ENCODE results near the gene ZNF281.

The ZNF281 gene

DNA sequence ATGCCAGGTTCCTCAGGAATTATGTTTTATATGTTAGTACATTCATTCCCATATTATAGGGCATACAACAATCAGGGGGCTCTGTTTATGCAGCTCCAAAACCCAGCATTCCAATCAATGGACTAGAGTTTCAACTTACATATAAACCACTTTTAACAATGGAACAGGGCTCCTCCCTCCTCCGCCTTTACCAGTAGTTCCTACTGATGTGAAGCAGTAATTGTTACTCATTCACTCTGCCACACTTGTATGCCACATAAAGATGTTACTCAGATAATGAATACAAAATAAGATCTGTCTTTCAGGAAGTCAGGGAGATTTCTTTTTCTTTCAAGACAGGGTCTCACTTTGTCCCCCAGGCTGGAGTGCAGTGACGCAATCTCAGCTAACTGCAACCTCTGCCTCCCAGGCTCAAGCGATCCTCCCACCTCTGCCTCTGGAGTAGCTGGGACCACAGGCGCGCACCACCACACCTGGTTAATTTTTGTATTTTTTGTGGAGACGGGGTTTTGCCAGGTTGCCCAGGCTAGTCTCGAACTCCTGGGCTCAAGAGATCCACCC, 17.1 kb downstream of the ZNF281 start:
- FAIRE-seq (no peak), DNase-seq (ENCODE audit: insufficient read length, low spot score) (no peak)
- no peak for TF ChIP-seq POLR2A (IDR thresholded peaks at IDR 0.05; ENCODE audit: low read depth, low read length)

DNA sequence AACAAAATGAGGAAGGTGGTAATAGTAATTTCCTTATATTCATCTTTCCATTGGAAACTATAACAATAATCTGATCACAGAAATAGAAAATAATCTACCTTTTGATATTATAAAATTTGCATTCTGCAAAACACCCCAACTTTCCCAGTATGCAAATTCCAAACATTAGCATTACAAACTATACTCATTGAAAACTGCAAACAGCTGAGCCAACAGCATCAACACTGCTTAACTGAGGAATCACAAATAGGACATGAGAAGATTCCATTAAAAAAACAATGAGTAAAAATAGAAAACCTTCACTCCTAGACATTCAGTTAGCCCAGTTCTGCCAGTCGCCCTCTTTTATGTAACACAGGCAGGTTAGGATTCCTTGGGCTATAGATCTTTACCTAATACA, 18.1 kb downstream of the ZNF281 start:
- no peak for FAIRE-seq
- TF ChIP-seq POLR2A (IDR thresholded peaks at IDR 0.05; ENCODE audit: low read depth, low read length) = no peak
- no peak for DNase-seq (ENCODE audit: insufficient read length, low spot score)

DNA sequence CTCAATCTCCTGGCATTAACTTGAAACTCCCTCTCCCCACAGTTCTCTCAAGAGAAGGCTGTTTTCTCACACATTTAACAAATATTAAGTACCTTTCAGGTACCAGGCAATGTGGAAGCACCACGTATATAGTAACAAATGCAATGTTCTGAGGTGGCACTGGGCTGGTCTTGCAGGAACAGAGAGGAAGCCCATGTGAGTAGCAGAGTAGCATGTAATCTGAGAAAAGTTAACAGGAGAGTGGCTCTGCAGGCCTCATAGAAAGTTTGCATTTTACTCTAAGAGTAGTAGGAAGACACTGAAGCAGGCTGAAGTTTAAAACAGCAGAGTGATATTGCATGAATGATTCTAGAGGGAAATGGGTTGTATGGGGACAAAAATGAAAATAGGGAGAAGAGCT, 21.0 kb downstream of the ZNF281 start:
- no peak for FAIRE-seq
- DNase-seq (ENCODE audit: insufficient read length, low spot score) = no peak
- no peak for TF ChIP-seq POLR2A (IDR thresholded peaks at IDR 0.05; ENCODE audit: low read depth, low read length)

DNA sequence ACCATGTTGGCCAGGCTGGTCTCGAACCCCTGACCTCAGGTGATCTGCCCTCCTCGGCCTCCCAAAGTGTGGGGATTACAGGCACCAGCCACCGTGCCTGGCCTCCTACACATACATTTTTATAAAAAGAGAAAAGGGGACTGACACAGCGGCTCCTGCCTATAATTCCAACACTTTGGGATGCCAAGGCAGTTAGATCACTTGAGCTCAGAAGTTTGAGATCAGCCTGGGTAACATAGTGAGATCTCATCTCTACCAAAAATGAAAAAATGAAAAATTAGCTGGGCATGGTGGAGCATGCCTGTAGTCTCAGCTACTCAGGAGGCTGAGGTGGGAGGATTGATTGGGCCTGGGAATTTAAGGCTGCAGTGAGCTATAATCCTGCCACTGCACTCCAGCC, 23.4 kb downstream of the ZNF281 start:
- FAIRE-seq (no peak), DNase-seq (ENCODE audit: insufficient read length, low spot score) (no peak)
- TF ChIP-seq POLR2A (IDR thresholded peaks at IDR 0.05; ENCODE audit: low read depth, low read length) = no peak

DNA sequence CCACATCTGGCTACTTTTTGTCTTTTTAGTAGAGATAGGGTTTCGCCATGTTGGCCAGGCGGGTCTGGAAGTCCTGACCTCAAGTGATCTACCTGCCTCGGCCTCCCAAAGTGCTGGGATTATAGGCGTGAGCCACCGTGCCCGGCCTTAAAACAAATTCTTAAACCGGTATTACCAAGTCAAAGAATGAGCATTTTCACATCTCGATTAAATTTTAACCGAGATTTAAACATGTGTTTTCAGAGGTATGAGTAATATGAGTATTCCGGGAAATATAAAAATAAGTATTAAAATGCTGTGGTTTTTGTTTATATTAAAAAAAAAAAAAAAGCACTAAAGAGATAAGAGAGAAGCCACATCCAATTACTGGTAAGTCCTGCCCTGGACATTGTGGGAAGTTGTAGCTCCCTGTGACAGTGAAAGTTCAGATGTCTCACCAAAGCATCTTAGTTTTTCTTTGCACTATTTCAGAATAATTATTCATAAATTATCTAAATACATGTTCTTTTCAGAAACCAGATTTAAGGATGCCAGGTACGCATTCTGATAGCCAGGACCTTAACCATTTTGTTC, 24.9 kb downstream of the ZNF281 start:
- DNase-seq (ENCODE audit: insufficient read length, low spot score) (no peak), FAIRE-seq (no peak)
- no peak for TF ChIP-seq POLR2A (IDR thresholded peaks at IDR 0.05; ENCODE audit: low read depth, low read length)

DNA sequence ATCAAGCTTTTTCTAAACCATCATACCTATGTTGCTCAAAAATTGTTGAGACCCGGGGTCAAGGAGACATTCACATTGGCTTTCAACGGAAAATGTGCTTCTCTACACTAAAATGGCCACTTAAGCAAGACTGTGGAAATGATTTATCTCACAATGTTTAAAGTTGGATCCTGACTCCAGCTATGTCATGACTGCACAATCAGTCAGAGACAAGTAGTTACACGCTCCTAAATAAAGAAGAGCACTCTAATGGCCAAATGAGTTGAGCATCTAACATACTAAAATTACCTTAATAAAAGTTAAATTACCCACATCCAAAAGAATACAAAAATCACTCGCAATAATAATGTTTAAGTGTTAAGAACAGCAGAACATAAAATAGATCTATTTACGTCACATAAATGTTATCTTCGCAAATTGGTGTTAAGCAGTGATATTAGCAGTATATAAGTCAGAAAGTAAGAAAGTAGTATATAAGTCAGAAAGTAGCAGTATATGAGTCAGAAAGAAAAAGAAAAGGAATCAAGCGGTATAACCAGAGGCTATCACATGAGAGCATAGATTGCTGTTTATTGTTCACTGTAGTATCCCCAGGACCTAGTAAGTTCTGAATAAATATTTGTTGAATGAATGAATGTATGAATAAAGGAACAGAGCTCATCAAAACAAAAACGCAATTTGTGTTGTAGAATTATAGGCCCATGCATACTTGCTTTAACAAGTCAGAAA, 28.4 kb downstream of the ZNF281 start:
- TF ChIP-seq POLR2A (IDR thresholded peaks at IDR 0.05; ENCODE audit: low read depth, low read length) = no peak
- DNase-seq (ENCODE audit: insufficient read length, low spot score) = no peak
- FAIRE-seq = no peak

DNA sequence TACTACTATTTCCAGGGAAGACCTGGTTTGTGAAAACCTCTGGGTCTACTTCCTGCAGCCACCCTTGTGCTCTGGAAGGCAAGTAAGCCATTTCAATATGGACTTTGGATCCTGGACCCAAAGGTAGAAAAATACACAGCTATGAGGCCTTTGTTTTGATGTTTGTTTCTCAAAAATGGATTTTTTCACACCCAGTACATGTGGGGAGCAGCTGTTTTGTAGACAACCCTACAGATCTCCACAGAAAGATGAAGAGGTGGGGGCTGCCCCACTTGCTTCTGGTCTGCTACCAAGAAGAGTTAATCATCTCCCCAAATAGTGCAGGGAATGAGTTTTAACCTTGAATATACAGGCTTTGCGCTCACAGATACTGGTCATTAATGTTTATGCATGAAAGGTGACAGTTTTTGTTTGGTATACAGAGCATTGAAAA, 29.2 kb downstream of the ZNF281 start:
- DNase-seq (ENCODE audit: insufficient read length, low spot score) (no peak), FAIRE-seq (no peak)
- no peak for TF ChIP-seq POLR2A (IDR thresholded peaks at IDR 0.05; ENCODE audit: low read depth, low read length)

DNA sequence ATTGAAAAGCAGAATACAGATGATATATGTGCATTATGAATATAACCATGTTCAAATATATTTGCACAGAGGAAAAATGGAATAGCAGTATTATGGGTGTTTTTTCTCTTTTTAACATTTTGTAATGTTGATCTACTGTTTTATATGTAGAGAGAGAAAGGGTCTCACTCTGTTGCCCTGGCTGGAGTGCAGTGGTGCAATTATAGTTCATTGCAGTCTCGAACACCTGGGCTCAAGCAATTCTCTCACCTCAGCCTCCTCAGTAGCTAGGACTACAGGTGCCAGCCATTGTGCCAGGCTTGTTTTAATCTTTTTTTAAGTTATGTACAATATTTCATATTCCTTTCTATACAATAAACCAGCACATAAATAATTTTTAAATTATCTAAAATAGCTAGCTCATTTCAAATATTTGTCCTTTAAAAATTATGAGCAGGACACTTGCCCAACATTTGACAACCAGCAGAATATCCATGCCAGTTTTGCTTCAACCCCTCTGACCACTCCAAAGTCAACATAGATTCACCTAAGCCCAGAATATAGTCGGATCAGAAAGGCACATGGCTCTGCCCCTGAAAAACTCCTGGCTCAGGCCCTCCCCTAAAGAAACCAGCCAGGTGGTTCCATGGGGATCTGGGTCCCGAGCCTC, 29.8 kb downstream of the ZNF281 start:
- TF ChIP-seq POLR2A (IDR thresholded peaks at IDR 0.05; ENCODE audit: low read depth, low read length) = no peak
- DNase-seq (ENCODE audit: insufficient read length, low spot score) (no peak), FAIRE-seq (no peak)

DNA sequence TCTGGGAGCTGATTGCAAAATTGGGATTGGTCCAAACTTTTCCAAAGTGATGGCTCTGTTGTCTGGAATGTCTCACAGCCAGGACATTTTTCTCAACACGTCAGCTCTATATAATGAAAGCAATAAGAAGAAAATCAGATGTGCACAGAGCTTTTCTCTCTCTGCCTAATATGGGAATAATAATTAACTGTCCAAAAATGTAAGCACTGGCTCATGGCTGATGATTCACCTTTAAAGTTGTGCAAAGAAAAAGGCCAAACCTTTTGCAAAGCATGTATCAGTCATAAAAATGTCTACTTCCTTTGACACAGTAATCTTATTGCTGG, 30.4 kb downstream of the ZNF281 start:
- DNase-seq (ENCODE audit: insufficient read length, low spot score) (peak; percentile 19), FAIRE-seq (no peak)
- no peak for TF ChIP-seq POLR2A (IDR thresholded peaks at IDR 0.05; ENCODE audit: low read depth, low read length)

DNA sequence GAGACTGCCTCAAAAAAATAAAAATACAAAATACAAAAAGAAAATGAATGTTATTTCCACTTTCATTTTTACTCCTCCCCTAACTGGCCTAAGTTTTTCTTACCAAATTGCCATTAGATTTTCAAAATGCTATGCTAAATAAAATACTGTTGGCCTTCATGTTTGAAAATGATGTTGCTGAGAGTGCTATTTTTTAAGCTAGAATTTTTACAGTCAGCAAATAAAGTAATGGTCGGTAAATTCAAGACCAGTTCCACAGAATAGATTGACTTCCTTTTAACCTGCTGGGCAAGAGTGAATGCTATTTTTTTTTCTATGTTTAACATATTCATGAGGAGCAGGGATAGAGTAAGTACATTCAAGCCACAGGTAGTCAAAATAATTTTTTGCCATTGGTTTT, 31.7 kb downstream of the ZNF281 start:
- FAIRE-seq (no peak), DNase-seq (ENCODE audit: insufficient read length, low spot score) (no peak)

DNA sequence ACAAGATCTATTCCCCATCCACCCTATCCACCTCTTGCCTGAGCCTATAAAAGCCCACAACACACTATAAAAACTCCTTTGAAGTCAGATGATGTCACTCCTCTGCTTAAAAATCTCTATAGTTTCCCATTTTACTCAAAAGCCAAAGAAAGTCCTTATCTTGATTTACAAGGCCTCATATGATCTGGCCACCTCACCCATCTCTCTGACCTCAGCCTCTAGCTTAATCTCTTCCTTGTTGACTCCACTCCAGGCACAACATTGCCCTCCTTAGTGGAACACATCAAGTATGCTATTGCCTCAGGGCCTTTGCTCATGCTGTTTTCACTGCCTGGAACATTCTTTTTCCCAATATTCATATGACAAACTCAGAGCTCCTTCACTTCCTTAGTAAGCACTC, 33.3 kb downstream of the ZNF281 start:
- DNase-seq (ENCODE audit: insufficient read length, low spot score) (no peak), FAIRE-seq (no peak)
- TF ChIP-seq POLR2A (IDR thresholded peaks at IDR 0.05; ENCODE audit: low read depth, low read length) = no peak

More for the DNA sequence above, 31.7 kb downstream of the ZNF281 start:
- TF ChIP-seq POLR2A (IDR thresholded peaks at IDR 0.05; ENCODE audit: low read depth, low read length) = no peak

DNA sequence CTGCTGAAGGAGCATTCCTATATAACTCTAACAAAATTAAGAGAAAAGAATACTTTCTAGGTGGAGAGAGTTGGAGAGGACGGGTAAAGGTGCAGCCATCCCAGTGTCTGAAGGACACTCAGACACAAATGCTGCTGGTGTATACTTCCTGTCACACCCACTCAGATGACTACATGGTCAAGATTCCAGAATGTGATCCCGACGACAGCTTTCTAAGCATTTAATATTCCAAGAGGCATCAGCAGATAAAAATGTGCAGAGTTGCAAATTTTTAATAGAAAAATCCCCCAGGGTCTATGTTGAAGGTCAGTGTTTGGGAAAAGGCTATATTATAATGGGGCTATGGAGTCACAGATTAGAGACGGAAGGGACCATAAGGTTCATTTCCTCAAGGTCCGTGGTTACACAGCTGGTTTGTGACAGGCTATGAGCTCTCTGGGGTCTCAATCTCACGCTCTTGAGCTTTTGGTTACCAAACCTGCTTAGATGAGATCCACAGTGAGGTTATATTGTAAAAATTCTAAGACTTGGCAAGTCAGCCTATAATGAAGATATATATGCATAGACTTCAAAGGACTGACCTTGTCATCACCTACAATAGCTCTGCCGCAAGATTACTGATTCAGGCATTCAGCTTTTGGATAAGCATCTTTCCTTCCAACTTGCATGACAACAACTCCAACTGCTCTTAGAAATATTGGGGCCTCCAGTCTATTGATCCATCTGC, 35.1 kb downstream of the ZNF281 start:
- no peak for DNase-seq (ENCODE audit: insufficient read length, low spot score)
- FAIRE-seq = no peak
- no peak for TF ChIP-seq POLR2A (IDR thresholded peaks at IDR 0.05; ENCODE audit: low read depth, low read length)

DNA sequence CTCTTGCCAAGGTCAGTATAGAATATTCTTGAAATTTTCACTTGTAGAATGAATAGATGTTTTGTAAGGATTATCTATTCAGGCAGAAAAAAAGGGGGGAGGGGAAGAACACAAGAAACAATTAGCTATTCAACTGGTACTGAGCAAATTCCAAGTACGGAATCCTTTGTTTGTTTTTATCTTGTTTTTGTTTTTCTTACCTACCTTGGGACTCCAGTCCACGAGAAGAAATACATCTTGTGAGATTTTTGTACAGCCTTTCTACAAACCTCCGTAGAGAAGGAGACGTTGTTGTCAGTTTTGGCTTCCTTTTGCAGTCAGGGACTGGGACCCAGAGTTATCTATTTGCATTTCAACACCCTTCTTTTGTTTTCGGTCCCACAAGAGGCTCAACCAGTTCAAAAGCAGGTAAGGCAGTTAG, 36.0 kb downstream of the ZNF281 start:
- TF ChIP-seq POLR2A (IDR thresholded peaks at IDR 0.05; ENCODE audit: low read depth, low read length) = no peak
- DNase-seq (ENCODE audit: insufficient read length, low spot score) = no peak
- FAIRE-seq = no peak

DNA sequence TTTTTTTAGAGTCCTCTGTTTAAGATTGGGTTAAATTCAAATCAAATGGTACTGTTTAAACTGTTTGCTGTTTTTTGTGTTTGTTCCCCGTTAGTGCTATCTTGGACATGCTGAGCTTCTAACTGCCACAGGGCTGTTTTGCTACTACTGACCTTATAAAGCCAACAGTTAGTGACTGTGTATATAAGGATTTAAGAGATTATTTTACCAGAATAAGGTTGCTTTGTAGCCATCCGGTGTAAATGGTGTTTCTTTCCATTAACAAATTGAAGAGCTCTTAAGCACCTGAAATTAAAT, 37.0 kb downstream of the ZNF281 start:
- FAIRE-seq (no peak), DNase-seq (ENCODE audit: insufficient read length, low spot score) (no peak)
- no peak for TF ChIP-seq POLR2A (IDR thresholded peaks at IDR 0.05; ENCODE audit: low read depth, low read length)

All from H54 (cell line).